AG10803 (cell line): Measurements from ENCODE around the gene GRIK5.

Source experiments
- DNase-seq: peaks from one replicate; pipeline ENCODE4 v3.0.0; 2010; ENCODE audit warnings: low read depth
- H3K4me3 ChIP-seq: 2 replicates; pipeline ENCODE4 v1.5.1; 2011; ENCODE audit warnings: mild to moderate bottlenecking, low read length, control low read depth
- CTCF ChIP-seq: conservative IDR thresholded peaks from 2 replicates; pipeline ENCODE4 v1.5.1; 2011; ENCODE audit warnings: mild to moderate bottlenecking, low read length, control low read depth, inconsistent platforms

Gene GRIK5

GRCh38 chr19:42068756-42069571, 1.0 kb downstream of the GRIK5 start:
- H3K4me3 ChIP-seq = no peak overlapping the region
- no peak for TF ChIP-seq CTCF
- no peak for DNase-seq

GRCh38 chr19:42068361-42068755, 1.6 kb downstream of the GRIK5 start:
- no peak for TF ChIP-seq CTCF
- no peak for DNase-seq
- no peak overlapping the region for H3K4me3 ChIP-seq

GRCh38 chr19:42067315-42067888, 2.6 kb downstream of the GRIK5 start:
- no peak for DNase-seq
- H3K4me3 ChIP-seq = no peak overlapping the region
- no peak for TF ChIP-seq CTCF

- H3K4me3 ChIP-seq = no peak overlapping the region
- no peak for TF ChIP-seq CTCF
- no peak for DNase-seq
Observed at GRCh38 chr19:42066075-42066754, 3.8 kb downstream of the GRIK5 start.

GRCh38 chr19:42065511-42065910, 4.5 kb downstream of the GRIK5 start:
- H3K4me3 ChIP-seq = no peak overlapping the region
- DNase-seq = no peak
- no peak for TF ChIP-seq CTCF

GRCh38 chr19:42065051-42065450, 5.0 kb downstream of the GRIK5 start:
- no peak overlapping the region for H3K4me3 ChIP-seq
- no peak for DNase-seq
- no peak for TF ChIP-seq CTCF
